ENCODE results near the gene SLC28A1.
"Not testable (repeated sequence)": the region's sequence is repeated elsewhere in the genome, so short reads cannot be mapped to it uniquely, and the experiment has no call there.

SLC28A1 gene

DNA sequence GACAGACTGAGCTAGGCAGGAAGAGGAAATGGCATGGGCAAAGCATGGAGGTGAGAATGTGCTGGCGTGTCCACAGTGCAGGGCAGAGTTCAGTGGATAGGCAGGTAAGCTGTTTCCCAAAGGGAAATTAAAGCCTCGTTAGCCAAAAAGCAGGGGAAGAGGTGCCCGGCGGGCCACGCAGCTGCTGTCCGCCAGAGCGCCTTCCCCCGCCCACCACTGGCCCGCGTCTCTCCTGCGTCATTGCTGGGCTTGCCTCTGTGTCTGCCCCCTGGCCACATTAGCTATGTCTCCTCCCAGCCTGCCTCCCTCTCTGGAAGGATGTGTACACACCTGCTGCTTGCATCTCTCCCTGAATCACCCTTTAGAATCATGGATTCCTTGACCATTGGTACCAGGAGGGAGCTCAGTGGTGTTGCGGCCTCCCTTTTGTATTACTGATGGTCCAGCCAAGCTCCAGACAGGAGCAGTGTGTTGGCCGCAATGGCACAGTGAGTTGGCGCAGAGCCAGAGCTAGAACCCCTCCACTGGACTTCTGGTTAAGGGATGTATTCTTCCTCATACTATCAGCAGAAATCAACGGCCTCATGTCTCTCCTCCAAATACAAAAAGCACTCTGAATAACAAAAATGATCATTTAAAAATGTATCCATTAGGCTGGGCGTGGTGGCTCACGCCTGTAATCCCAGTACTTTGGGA is 26.6 kb downstream of the SLC28A1 start:
- DNase-seq (ENCODE audit: low read depth) = no peak

- no peak for DNase-seq (ENCODE audit: low read depth)
These were observed 27.6 kb downstream of the SLC28A1 start for GRCh38 chr15:84911879-84912660.

DNA sequence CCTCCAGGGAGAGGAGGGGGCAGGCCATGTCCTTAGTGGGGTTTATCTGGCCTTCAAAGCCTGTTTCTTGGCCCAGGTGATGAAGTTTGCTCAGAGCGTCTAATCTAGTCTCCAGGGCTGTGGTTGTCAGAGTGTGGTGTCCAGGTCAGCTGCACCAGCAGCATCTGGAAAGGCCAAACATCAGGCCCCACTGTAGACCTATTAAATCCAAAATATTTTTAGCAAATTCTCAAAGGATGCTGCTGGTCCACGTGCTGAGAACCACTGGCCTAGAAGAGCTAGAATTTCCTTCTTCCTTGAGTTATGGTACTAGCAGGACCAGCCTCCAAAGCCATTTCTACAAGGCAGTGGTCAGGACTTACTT is 28.9 kb downstream of the SLC28A1 start:
- no peak for DNase-seq (ENCODE audit: low read depth)

DNA sequence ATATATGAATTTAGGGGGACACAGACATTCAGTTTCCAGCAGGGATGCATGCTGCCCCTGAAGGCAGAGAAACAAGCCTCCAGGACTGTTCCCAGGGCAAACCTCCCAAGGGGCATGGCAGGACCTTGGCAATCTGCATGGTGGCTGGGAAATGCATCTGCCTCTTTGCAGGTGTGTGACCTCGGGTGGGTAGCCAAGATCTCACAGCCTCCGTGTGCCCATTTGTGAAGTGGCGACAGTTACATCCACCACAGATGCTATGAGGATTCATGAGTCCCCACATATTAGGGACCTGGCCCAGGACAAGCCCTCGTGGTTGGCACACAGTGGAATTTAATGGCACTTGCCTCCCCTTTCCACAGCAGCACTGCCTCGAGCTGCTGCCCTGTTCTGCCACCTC is 29.9 kb downstream of the SLC28A1 start:
- no peak for DNase-seq (ENCODE audit: low read depth)

- no peak for DNase-seq (ENCODE audit: low read depth)
These were observed 30.6 kb downstream of the SLC28A1 start for GRCh38 chr15:84914909-84915605.

GRCh38 chr15:84915606-84915958 is 31.1 kb downstream of the SLC28A1 start:
- DNase-seq (ENCODE audit: low read depth) = no peak

DNA sequence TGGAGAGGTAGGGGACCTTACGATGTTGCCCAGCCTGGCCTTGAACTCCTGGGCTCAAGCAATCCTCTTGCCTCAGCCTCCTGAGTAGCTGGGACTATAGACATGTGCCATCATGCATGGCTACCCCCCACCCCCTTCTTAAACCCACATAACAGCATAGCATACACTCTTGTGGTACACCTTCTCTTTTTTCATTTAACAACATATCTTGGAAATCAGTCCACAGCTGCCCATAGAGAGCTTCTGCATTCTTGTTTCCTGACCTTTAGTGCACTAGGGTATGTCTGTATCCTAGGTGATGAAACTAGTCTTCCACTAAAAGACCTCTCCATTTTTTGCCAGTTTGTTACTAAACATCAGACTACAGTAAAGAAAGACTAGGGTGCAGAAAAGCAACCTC is 33.0 kb downstream of the SLC28A1 start:
- no peak for DNase-seq (ENCODE audit: low read depth)

- no peak for DNase-seq (ENCODE audit: low read depth)
These were observed 34.7 kb downstream of the SLC28A1 start for GRCh38 chr15:84919106-84919667.

GRCh38 chr15:84921121-84921520 is 36.7 kb downstream of the SLC28A1 start:
- DNase-seq (ENCODE audit: low read depth) = no peak

DNA sequence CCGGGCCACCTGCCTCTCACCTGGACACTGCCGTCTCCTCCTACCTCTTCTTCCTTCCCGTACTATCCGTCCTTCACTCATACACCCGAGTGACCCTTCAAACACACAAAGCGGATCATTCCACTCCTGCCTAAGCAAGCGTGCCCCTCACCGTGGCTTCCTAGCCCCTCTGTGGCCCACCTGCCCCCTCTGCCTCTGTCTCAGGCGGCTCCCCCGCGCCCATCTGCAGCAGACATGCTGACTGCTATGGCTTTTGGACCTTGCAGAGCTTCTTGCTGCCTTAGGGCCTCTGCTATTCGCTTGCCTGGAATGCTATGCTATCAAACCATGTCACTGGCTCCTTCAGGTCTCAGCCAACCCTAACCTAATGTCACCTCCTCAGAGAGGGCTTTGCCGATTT is 38.1 kb downstream of the SLC28A1 start:
- no peak for DNase-seq (ENCODE audit: low read depth)

- DNase-seq (ENCODE audit: low read depth) = no peak
These were observed 39.7 kb downstream of the SLC28A1 start for GRCh38 chr15:84924077-84924731.

DNA sequence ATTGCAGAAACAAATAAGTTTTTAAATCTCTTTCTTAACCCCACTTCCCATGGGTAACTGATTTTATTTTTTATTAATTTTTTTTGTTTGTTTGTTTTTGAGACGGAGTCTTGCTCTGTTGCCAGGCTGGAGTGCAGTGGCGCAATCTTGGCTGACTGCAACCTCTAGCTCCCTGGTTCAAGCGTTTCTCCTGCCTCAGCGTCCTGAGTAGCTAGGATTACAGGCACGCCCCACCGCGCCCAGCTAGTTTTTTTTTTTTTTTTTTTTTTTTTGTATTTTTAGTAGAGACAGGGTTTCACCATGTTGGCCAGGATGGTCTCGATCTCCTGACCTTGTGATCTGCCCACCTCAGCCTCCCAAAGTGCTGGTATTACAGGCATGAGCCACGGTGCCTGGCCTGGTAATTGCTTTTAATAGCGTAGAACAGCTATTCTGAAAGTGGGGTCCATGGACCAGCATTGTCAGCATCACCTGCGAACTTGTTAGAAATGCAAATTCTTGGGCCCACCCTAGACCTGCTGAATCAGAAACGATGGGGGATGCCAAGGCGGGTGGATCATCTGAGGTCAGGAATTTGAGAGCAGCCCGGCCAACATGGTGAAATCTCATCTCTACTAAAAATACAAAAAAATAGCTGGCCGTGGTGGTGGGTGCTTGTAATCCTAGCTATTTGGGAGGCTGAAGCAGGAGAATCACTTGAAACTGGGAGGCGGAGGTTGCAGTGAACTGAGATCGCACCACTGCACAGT is 40.5 kb downstream of the SLC28A1 start:
- DNase-seq (ENCODE audit: low read depth) = not testable (repeated sequence)

- DNase-seq (ENCODE audit: low read depth) = no peak
These were observed 41.4 kb downstream of the SLC28A1 start for GRCh38 chr15:84925906-84926305.

- DNase-seq (ENCODE audit: low read depth) = no peak
These were observed 42.2 kb downstream of the SLC28A1 start for GRCh38 chr15:84926491-84927230.

DNA sequence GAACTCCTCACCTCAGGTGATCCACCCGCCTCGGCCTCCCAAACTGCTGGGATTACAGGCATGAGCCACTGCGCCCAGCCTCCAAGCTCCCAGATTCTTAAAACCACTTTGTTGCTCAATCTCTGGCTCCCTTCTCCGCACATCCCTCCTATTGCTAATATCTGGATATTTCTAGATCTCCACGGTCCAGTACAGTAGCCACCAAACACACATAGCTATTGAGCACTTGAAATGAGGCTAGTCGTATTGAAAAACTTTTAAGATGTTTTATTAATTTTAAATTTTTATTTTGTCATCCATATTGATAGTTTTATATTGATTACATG is 44.3 kb downstream of the SLC28A1 start:
- no peak for DNase-seq (ENCODE audit: low read depth)

- no peak for DNase-seq (ENCODE audit: low read depth)
These were observed 45.5 kb downstream of the SLC28A1 start for GRCh38 chr15:84929795-84930603.

DNA sequence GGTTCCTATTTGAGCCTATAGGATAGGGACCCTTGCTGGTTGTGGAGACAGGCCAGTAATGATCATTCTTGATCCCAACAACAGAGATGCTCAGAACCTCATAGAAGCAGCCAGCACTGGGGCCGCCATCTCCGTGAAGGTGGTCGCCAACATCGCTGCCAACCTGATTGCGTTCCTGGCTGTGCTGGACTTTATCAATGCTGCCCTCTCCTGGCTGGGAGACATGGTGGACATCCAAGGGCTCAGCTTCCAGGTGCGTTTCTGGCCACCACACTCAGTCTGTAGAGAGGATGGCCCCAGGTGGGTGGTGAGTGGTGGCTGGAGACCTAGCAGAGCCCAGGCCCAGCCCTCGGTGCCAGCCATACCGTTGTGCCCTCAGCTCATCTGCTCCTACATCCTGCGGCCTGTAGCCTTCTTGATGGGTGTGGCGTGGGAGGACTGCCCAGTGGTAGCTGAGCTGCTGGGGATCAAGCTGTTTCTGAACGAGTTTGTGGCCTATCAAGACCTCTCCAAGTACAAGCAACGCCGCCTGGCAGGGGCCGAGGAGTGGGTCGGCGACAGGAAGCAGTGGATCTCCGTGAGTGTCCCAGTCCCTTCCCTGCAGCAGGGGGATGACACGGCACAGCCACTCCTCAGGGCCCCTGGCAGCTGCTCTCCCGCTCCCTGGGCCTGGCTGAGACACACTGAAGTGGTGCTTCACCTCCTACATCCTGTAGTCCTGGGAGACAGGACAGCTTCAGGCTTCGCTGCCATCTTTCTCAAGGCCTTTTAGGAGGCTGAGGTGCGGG is 50.7 kb downstream of the SLC28A1 start:
- DNase-seq (ENCODE audit: low read depth) = no peak

DNA sequence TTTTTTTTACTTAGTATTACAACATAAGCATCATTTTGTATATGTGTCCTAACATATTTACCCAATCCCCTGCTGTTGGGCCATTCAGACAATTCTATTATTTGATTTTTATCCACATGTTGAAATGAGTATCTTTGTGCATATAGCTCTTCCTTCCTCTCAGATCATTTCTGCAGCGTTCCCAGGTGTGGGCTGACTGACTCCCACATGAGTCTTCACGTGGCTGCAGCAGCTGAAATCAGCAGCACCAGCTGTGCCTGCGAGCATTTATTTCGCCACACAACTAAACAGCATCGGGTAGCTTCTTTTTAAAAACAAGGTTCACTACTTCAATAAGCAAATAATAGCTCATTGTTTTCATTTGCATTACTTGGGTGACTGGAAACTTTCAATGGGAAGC is 52.7 kb downstream of the SLC28A1 start:
- no peak for DNase-seq (ENCODE audit: low read depth)

DNA sequence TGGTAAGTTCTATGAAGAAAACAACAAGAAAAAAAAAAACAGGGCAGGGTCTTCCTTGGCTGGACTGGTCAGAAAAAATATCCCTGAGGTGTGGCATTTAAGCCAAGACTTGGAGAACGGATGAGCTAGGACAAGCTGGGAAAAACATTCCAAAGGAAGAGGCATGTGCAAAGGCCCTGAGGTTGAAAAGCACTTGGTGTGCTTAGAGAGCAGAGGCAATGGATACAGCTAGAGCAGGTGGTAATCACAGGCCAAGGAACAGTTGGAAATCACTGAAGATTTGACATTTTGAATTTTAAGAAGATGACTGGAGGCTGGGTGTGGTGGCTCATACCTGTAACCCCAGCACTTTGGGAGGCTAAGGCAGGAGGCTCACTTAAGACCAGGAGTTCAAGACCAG is 54.3 kb downstream of the SLC28A1 start:
- no peak for DNase-seq (ENCODE audit: low read depth)
